Measurements from ENCODE around the gene IRX6. TPM values are rescaled to one million over a fixed set of nuclear protein-coding genes. Genes with fewer than 3 reads are reported as not detected.

Gene IRX6
- total RNA-seq, 1 donor from 2014 or later: not detected

GRCh38 chr16:55324285-55325079 is 479 bp downstream of the IRX6 start:
- DNase-seq: no peak

DNA sequence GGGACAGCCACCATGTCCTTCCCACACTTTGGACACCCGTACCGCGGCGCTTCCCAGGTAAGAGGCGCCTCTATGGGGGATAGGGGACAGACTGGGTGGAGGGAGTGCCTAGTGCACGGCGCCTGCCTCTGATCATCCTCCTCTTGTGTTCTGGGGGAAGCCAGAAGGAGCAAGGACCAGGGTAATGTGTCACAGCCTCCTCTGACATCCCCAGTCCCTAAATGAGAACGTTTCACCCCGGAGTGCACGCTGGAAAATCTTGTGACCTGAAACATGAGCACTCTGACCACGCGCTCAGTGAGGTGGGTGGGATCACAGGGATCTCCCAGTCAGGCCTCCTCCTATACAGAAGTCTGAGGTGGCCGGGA is 1.1 kb downstream of the IRX6 start:
- no peak for DNase-seq

- DNase-seq: no peak
Observed at GRCh38 chr16:55325458-55326109, 1.6 kb downstream of the IRX6 start.

DNA sequence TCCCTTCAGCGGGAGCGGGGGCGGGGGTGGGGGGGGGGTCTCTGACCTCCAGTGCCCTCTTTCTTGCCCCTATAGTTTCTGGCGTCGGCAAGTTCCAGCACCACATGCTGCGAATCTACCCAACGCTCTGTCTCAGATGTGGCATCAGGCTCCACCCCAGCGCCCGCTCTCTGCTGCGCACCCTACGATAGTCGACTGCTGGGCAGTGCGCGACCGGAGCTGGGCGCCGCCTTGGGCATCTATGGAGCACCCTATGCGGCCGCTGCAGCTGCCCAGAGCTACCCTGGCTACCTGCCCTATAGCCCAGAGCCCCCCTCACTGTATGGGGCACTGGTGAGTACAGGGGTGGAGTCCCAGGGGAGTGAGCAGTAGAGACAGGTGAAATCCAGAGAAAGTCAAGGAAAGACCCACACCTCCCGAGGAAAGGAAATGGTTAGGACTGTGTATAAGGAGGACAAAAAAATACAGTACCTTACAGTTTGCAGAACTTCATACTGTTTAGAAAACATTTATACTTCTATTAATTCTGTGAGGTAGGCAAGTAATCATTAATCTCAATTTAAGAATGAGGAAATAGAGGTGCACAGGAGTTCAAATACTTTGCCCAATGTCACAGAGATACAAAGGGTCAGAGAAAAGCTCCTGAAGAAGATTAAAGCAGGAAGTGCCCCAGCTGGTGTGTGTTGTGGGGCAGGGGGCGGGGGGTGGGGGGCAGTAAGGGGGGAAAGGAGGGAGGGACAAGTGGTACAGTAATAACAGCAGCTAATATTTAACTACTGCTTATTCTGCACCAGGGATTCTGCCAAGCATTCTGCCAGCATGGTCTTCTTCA is 2.5 kb downstream of the IRX6 start:
- DNase-seq: no peak

GRCh38 chr16:55328611-55329569 is 4.9 kb downstream of the IRX6 start:
- DNase-seq: no peak

- DNase-seq: no peak
Observed at GRCh38 chr16:55329791-55330428, 5.9 kb downstream of the IRX6 start.

DNA sequence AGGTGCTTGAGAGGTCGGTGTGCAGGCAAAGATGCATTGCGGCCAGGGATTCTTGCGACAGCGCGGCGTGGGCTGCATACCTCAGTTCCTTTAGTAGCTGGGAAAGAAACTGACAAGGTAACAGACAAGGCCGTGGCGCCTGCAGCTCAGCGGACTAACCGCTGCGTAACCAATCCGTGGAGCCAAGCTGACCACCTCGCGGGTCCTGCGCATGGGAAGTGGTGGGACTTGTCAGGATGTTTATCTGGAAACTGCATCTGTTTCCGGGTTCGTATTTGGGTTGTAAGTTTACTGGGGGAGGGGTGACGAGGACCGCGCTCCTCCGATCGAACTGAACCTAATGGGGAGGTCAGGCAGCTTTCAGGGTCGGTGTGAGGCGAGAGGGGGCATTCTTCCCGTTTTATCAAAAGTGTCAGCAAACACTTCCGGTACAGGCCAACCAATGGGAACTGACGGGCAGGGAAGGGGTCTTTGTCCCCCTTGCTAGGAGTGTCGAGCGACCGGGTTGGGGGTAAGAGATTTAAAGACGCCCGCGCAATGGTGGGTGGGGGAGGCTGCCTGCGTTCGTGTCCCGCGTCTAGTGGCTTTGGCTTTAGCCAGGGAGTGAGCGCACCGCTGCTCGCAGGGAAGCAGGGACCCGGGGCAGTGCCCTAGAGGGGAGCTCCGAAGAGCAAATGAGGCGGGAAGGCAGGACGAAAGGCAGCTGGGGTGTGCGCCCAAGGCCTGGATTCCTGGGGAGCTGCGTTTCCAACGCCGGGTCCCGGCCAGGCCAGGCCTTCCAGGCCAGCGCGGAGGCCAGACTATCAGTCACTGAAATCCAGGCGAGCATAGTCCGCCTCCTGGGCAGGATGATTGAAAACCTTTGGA is 7.0 kb downstream of the IRX6 start:
- no peak for DNase-seq

- DNase-seq: no peak
Observed at GRCh38 chr16:55331648-55332185, 7.7 kb downstream of the IRX6 start.

- no peak for DNase-seq
Observed at GRCh38 chr16:55333684-55334083, 9.7 kb downstream of the IRX6 start.

DNA sequence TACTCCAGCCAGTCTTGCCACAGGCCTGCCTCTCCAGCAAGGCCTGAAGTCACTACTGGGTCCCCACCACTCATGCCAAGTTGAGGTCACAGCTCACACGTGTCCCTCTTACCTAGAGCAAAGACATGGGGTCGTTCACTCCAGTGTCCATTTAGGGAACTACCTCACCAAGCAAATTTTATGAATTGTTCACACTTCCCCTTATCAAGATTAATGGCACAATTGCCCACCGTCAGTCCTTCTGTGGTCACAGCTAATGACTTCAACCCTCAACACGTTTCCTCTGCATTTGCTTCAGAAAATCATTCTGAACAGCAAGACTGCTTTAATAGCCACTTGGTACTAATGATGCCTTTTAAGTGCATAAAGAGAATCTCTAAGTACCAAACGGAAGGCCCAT is 14.6 kb downstream of the IRX6 start:
- DNase-seq: no peak

GRCh38 chr16:55340445-55340844 is 16.4 kb downstream of the IRX6 start:
- DNase-seq: no peak

DNA sequence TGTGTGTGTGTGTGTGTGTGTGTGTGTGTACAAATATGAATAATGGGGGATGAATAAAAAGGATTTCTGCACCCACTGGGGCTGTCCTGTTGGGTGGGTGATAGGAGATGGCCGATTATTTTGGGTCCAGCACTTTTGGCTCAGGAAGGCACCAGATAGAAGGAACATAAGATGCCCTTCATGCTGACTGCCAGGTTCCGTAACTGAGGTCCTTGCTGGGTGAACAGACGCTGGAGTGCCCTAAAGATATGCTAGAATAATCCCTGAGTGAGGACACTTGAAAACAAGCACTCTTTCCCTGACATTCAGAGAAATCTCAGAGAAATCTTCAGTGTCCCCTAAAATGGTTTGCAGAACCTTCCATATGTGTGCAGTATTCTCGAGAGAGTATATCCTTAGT is 17.7 kb downstream of the IRX6 start:
- DNase-seq: no peak

DNA sequence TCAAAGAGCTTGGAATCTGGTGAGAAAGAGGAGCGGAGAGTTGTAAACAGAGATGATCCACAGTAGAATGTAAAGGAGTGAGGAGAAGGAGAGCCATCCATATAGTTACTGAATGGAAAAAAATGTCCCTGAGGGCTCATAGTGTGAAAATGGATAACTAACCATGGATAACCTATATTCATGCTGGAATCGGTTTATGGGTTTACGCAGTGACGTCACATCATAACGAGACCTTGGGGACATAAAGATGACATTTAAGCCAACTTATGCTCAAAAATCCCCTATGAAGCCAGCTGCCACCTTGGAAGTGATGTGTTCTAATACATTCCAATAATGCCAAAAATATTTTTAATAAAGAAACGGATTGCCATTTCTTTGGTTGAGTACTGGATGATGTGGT is 22.5 kb downstream of the IRX6 start:
- DNase-seq: no peak

DNA sequence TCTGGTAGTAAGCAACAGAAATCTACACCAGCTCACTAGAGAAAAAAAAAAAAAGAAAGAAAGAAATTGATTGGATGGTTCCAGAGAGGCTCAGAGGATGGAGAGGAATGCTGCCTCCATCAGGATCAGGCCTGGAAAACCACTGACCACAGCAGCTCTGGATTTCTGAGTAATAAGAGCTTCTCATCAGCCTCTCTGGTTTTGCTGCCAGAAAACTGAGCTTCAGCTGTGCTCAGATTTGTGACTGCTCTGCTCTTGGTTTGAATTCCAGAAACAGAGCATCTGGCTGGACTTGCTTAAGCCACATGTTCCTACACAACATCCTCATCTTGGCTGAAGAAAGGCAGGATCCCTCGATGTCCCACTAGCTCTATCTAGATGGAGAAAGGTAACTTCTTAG is 25.9 kb downstream of the IRX6 start:
- DNase-seq: no peak

- DNase-seq: no peak
Observed at GRCh38 chr16:55350984-55351383, 27.0 kb downstream of the IRX6 start.

DNA sequence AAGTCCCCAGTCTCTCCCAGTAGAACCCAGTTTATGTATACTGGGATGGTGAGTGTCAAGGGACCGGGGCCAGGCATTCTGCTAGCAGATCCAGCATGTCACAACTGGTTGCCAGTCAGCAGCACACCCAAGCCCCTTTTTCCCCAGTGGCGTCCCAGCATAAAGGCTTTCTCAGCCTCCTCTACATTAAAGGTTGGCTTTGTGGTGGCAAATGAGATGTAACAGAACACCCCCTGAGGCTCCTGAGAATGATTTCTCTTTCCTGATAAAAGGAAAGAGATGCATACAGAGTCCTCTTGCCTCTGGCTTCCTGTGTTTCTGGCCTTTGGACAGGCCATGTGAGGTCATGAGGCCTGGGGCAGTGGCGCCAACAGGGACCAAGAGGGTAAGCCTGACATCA is 27.9 kb downstream of the IRX6 start:
- DNase-seq: no peak

DNA sequence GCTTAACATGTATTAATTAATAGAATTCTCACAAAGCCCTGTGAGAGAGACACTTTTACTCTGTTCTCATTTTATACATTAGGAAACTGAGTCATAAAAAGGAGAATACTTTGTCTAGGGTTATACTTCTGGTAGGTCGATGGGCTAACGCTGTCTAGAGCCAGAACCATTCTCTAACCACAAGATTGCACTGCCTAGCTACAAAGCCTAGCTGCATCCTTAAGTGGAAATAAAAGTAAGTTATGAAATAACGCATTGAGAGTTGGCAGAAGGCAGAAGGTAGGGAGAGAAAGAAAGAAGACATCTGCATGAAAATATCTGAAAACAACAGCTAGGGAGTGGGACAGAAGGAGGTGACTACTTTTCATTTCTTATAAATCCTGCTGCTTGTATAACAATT is 33.2 kb downstream of the IRX6 start:
- DNase-seq: no peak

GRCh38 chr16:55359946-55360345 is 35.9 kb downstream of the IRX6 start:
- no peak for DNase-seq

- DNase-seq: no peak
Observed at GRCh38 chr16:55364811-55365210, 40.8 kb downstream of the IRX6 start.

GRCh38 chr16:55367301-55367811 is 43.4 kb downstream of the IRX6 start:
- DNase-seq: no peak

All from occipital lobe (tissue), 2 donors.